SK-N-MC (cell line): ENCODE results near the gene TMEM181.

ENCODE experiments used
- DNase-seq: peaks from one replicate; pipeline ENCODE4 v3.0.0-alpha.2; 2011; ENCODE audit warnings: low read depth, low spot score
- H3K27ac ChIP-seq: fragments of 200-600 bp; sonication (generic); 2 replicates; pipeline ENCODE4 v1.5.1; 2016; ENCODE audit warnings: mixed run types
- H3K36me3 ChIP-seq: fragments of 200-600 bp; sonication (generic); 2 replicates; pipeline ENCODE4 v1.6.1; 2017; ENCODE audit warnings: antibody characterized with exemption, low read length, mixed read lengths; ENCODE audit not compliant: insufficient read depth
- H3K4me3 ChIP-seq: fragments of 200-600 bp; sonication (generic); 2 replicates; pipeline ENCODE4 v1.5.1; 2016
- H3K9ac ChIP-seq: fragments of 200-600 bp; sonication (generic); 2 replicates; pipeline ENCODE4 v1.8.0; 2017; ENCODE audit warnings: mixed run types, mixed read lengths; ENCODE audit not compliant: insufficient read length
- H3K9me3 ChIP-seq: fragments of 200-600 bp; sonication (generic); 2 replicates; pipeline ENCODE4 v1.6.1; 2017; ENCODE audit warnings: low read depth, mild to moderate bottlenecking, antibody characterized with exemption, low read length, moderate library complexity, mixed read lengths
- EZH2 ChIP-seq: fragments of 200-600 bp; sonication (generic); IDR thresholded peaks from one replicate; pipeline ENCODE4 v1.6.1; 2017; ENCODE audit warnings: antibody characterized with exemption
- FOXP2 ChIP-seq: optimal IDR thresholded peaks from 2 replicates; pipeline ENCODE3; 2011; ENCODE audit warnings: mild to moderate bottlenecking, moderate library complexity; ENCODE audit not compliant: insufficient read depth; ENCODE audit errors: extremely low read length, control extremely low read depth
- POLR2AphosphoS5 ChIP-seq: IDR thresholded peaks from 2 replicates; pipeline ENCODE4 v1.6.1; 2012; ENCODE audit warnings: mild to moderate bottlenecking, low read depth, low read length, borderline replicate concordance

Gene TMEM181

DNA sequence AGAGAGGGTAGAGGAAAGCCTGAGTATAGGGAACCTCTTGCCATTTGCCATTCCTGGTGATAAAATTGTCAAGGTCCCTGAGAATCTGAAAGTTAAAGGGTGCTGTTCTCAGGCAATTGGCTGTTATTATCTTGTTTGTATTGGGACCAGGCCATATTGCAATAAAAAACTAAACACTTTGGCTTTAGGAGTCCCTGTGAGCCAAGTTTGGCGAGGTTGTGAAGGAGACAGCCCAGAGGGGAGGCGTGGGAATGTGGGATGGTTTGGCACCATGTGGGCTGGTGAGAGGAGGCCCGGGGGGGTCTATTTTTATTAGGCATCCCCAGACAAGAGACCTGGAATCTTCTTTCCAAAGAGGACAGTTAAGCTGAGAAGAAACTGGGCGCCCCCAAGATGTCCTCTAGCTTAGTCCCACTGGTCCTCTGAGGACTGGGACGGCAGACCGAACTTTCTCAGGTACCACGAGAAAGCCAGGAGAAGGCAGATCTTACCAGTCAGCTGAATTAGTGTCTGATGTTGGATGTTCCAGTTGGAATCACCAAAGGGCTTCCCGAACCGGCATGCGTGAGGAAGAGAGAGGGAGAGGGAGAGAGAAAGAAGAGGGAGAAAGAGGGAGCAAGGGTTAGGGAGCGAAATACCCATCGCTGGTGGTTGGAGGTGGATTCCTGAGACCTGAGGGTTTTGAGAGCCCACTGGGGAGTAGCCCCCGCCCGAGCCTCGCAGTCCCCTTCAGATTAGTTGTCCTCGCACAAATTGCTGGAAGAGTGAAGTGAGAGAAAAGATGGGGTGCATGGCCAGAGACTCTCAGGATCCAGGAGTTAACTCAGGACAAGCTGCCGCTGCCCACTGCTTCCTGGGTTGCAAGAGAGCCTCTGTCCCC, 60.3 kb downstream of the TMEM181 start:
- Histone ChIP-seq H3K4me3 (no peak overlapping the region), H3K27ac (no peak overlapping the region), H3K36me3 (peaks cover 40% of the 10 kb centered on the region), H3K9ac (no peak overlapping the region), H3K9me3 (no peaks in the 10 kb centered on the region)
- no peak for DNase-seq
- TF ChIP-seq EZH2 (no peak), POLR2AphosphoS5 (no peak), FOXP2 (no peak)

DNA sequence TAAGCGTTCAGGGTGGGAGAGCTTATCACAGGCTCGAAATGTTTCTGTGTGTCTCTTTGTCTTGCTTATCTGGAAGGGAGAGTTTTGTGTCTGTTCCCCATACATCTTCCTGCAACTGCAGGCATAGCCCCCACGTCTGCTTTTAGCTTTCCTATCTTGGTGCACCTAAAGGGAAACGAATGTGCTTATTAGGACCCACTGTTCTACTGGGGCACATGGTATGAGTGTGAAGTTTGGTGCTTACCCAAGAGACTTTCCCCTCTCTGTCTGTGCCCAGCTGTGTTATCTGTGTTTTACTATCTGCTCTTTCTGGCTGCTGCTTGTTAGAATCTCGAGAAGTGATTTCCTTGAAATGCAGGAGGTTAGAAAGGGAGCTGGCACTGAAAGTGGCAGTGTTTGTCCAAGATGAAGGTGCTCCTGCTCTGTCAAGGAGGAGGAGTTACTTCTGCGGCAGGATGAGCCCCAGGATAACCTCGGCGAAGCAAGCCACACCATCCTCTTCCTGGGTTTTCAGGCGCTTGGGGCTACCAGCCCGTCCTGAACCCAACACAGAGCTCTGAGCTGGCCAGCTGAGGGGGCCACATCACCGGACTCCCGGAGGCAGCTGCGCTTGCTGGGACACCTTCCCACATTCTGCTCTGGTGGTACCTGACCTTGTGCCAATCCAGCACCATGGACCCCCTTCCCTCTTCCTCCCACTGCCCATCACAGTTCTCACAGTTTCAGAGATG, 61.2 kb downstream of the TMEM181 start:
- Histone ChIP-seq H3K9ac (no peak overlapping the region), H3K4me3 (no peak overlapping the region), H3K36me3 (peaks cover 43% of the 10 kb centered on the region), H3K27ac (no peak overlapping the region), H3K9me3 (no peaks in the 10 kb centered on the region)
- DNase-seq, result no peak
- no peak for TF ChIP-seq FOXP2
- TF ChIP-seq EZH2, result no peak
- no peak for TF ChIP-seq POLR2AphosphoS5

GRCh38 chr6:158621694-158622544, 62.0 kb downstream of the TMEM181 start:
- Histone ChIP-seq H3K4me3 (no peak overlapping the region), H3K36me3 (peaks cover 50% of the 10 kb centered on the region), H3K9ac (no peak overlapping the region), H3K9me3 (no peaks in the 10 kb centered on the region), H3K27ac (no peak overlapping the region)
- DNase-seq, result no peak
- no peak for TF ChIP-seq POLR2AphosphoS5
- TF ChIP-seq FOXP2, result no peak
- TF ChIP-seq EZH2, result no peak

DNA sequence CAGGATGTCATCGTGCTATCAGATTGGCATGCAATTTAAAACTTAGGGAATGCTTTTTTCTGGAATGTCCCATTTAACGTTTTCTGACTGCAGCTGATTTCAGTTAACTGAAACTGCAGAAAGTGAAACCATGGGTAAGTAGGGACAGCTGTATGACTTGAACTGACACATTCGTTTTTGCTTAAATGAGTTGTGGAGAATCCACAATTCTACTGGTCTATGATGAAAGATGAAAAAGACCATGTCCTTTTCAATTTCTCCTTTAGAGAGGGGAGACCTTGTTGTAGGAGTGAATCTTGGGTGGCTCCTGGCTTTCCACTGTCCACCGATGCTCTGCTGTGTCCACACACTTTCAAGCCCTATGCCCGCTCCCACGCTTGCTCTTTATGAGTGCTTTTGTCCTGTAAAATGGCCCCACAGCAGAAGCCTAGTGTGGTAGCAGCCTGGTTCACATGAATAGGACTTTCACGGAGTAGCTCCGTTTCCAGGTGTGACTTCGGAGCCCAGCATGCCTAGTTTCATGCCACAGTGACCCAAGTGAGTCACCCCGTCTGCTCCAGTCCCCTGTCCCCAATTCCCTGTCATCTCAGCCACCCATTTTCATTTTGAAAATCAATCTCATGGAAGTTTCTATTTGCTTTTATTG, 62.8 kb downstream of the TMEM181 start:
- H3K27ac ChIP-seq, result no peak overlapping the region
- TF ChIP-seq FOXP2, result no peak
- no peak for TF ChIP-seq EZH2
- no peak for TF ChIP-seq POLR2AphosphoS5
- DNase-seq, result no peak
- H3K9ac ChIP-seq, result no peak overlapping the region
- H3K4me3 ChIP-seq, result no peak overlapping the region
- peaks cover 55% of the 10 kb centered on the region for H3K36me3 ChIP-seq
- H3K9me3 ChIP-seq, result no peaks in the 10 kb centered on the region

GRCh38 chr6:158624684-158625682, 65.1 kb downstream of the TMEM181 start:
- H3K4me3 ChIP-seq, result no peak overlapping the region
- H3K9me3 ChIP-seq, result no peaks in the 10 kb centered on the region
- peaks cover 58% of the 10 kb centered on the region for H3K36me3 ChIP-seq
- TF ChIP-seq EZH2 (no peak), FOXP2 (no peak)
- H3K27ac ChIP-seq, result no peak overlapping the region
- H3K9ac ChIP-seq, result no peak overlapping the region
- no peak for DNase-seq

GRCh38 chr6:158625881-158626305, 66.0 kb downstream of the TMEM181 start:
- H3K36me3 ChIP-seq, result peaks cover 49% of the 10 kb centered on the region
- H3K9me3 ChIP-seq, result no peaks in the 10 kb centered on the region
- H3K9ac ChIP-seq, result no peak overlapping the region
- H3K4me3 ChIP-seq, result no peak overlapping the region
- H3K27ac ChIP-seq, result no peak overlapping the region
- DNase-seq, result no peak
- no peak for TF ChIP-seq POLR2AphosphoS5

DNA sequence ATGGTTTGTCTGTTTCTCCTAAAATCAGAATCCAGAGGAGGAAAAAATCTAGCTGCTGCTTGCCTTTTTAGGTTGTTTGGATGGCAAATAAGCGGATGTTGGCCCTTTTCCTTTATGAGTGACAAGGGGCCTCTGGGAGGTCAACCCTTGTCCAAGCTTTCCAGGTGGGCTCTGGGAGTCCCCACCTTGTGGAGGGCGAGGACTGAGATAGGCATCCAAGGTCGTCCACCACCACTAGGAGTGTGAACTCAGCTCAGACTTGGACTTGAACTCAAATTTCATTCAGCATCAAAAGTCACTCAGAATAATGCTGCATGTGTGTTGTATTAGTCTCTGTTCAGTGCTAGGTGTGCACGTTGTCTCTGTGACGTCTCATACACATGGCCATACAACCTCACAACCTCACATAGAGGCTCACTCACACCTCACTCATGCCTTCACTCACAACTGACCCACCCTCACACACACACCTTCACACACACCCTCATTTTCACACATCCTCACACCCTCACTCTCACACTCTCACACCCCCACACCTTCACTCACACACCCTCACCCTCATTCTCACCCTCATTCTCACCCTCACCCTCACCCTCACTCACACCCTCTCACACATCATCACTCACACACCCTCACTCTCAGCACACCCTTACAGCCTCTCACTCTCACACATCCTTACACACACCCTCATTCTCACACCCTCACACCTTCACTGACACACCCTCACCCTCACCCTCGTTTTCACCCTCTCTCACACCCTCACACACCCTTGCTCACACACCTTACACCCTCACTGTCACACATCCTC, 66.7 kb downstream of the TMEM181 start:
- Histone ChIP-seq H3K27ac (no peak overlapping the region), H3K4me3 (no peak overlapping the region), H3K9ac (no peak overlapping the region), H3K9me3 (no peaks in the 10 kb centered on the region), H3K36me3 (peaks cover 42% of the 10 kb centered on the region; the same call in 1 of the 2 replicates)
- DNase-seq, result no peak
- TF ChIP-seq EZH2 (no peak), FOXP2 (no peak), POLR2AphosphoS5 (no peak)
